GM18498 (cell line): ENCODE measurements around the gene PPP1R9A.
A peak's percentile ranks its signal among the peaks of the same experiment; 100 is the strongest.

ENCODE experiments used
- ATAC-seq: cut with Tn5 transposase; IDR thresholded peaks from one replicate; pipeline ENCODE4 v1.9.1; 2021; ENCODE audit warnings: mild to moderate bottlenecking, moderate library complexity; ENCODE audit not compliant: unreplicated experiment

Gene PPP1R9A

GRCh38 chr7:95026421-95027072, 119.2 kb downstream of the PPP1R9A start:
- no peak for ATAC-seq

- no peak for ATAC-seq
Measured at GRCh38 chr7:95027234-95027872, 120.0 kb downstream of the PPP1R9A start.

DNA sequence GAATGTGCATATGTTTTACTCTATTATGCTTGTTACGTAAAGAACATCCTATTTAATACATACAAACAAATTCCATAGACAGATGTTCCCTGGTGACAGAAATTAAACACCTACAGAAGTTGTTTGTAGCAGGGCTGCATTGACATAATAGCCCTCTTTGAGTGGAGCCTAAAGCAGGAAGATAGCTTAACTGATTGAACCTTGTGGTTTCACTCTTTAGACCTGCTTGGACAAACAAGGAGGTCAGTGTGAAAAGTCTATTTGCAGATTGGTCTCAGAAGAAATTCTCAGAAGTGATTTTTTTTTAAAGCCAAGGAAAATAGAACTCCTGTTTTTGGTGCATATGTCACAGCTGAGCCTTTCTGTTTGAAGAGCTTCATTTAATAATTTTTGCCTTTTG, 121.3 kb downstream of the PPP1R9A start:
- ATAC-seq, result no peak

DNA sequence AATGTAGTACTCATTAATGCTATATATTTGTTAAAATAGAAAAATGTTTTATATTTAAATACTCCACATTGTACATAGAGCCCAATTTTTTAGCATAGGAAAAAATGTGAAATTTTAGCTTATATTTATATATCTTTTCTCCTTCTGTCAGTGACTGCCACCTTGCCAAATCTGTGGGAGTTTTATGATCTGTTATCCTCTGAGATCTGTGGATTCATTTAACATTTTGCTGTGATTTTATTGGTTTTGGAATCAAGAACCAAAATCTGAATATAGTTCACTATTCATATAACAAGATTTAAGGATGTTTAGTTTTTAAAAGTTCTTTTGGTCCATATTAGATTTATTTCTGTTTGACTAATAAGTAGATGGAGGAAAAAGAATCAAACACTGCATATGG, 127.9 kb downstream of the PPP1R9A start:
- no peak for ATAC-seq

DNA sequence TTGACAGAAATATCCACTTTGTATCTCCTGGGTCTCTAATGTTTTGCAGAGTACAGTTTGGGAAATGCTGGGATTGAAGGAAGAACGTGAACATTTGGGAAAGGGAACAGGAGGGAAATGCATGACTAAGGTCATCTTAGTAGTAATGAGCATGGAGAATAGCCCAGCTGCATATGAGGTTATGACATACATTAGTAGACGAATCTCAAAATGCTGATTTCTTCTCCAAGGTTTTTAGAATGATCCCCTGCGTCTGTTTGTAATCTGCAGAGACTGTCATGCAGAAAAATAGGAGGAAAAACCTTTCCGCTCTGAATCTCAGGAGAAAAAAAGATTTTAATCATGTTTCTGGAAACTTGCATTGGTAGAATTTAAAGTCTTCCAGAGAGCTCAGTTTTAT, 133.6 kb downstream of the PPP1R9A start:
- no peak for ATAC-seq

DNA sequence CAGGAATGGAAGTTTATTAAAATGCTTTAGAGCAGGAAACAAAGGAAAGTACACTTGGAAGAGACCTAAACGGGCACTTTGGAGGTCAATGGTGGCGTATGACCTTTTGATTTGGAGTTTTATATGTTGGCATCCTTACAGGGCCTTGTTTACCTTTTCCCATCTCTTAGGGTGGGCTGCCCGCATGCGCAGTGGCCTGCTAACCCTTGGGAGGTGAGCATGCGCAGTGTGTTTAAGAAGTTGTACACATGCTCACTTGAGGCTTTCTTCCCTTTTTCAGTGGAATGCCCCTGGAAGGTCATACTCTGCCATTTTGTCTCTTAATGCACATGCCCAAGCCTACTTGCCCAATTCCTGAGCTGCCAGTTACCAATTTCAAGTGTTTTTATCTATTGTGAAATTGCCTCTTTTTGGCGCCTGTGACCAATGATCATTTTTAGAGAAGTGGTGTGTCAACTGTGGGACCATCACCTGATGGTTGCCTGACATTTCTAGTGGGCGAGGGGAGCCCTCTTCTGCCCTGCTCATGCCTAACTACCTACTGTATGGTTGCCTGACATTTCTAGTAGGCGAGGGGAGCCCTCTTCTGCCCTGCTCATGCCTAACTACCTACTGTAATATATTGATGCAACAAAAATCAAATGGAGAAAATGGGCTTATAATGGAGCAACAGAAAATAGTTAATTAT, 138.0 kb downstream of the PPP1R9A start:
- ATAC-seq, result no peak

GRCh38 chr7:95046494-95047240, 139.3 kb downstream of the PPP1R9A start:
- peak; percentile 63 for ATAC-seq

DNA sequence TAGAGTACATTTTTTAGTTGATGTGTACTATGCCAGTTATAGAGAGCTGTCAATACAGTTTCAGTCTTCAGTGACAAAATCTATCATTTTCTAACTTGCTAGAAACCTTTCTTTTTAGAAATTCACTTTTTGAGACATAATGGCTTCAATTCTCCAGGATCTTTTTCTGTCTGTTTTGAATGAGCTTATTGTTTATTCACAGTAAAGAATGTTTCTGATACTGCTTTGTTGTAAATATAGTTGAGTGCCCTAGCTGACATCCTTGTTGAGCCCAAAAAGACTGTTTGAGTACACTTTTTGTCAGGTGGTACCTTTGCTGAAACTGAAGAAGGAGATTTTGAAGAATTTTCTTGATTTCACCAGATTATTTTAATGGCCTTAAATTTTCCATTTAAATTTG, 139.9 kb downstream of the PPP1R9A start:
- ATAC-seq, result no peak

DNA sequence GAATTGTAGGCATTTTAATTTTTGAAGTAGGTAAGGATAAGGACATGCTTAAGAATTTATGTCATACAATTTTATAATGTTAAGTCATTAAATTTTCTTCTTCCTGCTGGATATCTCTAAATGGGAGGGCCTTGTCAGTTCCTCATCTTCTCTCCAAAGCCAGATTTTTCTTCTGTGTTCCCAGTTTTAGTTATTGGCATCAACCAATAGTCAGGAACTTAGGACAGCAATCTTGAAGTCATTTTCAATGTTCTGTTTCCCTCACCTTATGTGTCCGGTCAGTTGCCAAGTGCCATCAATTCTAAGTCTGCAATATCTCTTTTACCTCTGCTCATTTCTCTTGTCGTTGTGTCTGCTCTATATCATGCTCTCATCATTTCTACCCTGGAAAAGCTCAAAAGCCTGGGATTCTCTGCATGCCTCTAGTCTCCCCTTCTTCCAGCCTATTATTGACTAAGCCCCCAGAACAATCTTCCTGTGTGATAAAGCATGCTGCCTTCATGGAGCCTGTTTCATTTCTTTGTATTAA, 145.2 kb downstream of the PPP1R9A start:
- no peak for ATAC-seq

GRCh38 chr7:95054386-95054785, 147.0 kb downstream of the PPP1R9A start:
- ATAC-seq, result no peak

DNA sequence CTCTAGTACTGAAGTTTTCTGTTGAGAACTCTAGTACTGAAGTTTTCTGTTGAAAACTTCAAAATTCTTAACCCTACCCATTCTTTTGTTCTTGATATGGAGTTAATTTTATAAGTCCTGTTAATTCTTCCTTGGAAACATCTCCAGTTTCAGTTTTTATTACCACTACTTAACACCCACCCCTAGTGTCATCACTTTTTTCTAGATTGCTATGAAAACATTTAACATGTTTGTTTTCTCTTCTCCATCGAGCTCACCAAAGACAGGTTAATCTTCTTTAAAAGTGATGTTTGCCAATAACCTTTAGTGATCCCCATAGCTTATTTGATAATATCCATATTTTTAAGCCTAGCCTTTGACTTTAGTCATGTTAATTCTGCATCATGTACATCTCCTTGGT, 147.9 kb downstream of the PPP1R9A start:
- no peak for ATAC-seq

- no peak for ATAC-seq
Measured at GRCh38 chr7:95056107-95056739, 148.8 kb downstream of the PPP1R9A start.

DNA sequence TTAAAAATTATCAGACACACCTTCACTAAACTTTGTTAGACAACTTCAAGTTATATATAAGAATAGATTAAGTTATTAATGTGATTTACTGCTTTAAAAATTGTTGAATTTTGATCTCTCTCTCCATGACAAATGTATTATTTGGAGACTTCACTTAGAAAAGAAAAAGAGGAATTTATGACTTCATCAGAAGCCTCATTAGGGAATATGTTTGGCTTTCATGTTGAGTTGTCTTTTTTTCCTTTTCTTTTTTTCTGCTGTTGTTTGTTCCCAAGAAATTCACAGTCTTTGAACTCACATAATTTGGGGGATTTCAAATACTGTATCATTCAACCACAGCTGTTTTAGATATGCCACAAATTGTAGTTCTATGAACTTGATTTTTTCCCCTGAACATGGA, 149.5 kb downstream of the PPP1R9A start:
- no peak for ATAC-seq

- no peak for ATAC-seq
Measured at GRCh38 chr7:95059842-95060313, 152.5 kb downstream of the PPP1R9A start.

GRCh38 chr7:95062901-95063300, 155.5 kb downstream of the PPP1R9A start:
- ATAC-seq, result no peak

DNA sequence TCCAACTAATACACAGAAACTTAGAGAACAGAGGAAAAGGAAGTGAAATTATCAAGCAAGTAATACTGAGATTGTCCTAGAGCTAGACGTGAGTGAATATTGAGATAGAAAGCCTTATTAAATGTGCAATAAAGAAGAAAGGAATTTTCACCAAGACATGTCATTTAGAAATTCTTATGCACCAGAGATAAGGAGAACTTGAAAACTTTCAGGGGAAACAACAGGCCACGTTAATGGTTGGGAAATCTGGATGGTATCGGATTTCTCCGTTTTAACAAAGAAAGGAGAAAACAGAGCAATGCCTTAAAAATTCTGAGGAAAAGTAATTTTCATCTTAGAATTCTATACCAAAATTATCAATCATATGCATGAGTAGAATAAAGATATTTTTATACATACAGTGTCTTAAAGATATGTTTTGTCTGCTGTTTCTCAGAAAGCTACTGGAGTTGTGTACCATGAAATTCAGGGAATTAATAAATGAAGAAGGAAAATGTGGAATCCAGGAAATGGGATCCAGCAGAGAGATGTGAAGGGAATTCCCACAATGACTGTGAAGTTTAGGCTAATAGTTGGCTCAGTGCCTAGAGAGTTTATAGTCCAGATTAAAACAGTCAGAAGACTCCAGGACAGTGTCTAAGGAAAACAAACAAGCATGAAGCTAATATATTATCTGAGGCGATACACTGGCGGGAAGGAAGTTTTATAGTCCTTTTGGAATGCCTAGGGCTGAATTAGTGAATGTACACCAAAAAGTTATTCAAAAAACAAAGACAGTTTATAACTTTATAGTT, 159.5 kb downstream of the PPP1R9A start:
- ATAC-seq, result no peak

- ATAC-seq, result no peak
Measured at GRCh38 chr7:95088536-95089215, 181.3 kb downstream of the PPP1R9A start.

DNA sequence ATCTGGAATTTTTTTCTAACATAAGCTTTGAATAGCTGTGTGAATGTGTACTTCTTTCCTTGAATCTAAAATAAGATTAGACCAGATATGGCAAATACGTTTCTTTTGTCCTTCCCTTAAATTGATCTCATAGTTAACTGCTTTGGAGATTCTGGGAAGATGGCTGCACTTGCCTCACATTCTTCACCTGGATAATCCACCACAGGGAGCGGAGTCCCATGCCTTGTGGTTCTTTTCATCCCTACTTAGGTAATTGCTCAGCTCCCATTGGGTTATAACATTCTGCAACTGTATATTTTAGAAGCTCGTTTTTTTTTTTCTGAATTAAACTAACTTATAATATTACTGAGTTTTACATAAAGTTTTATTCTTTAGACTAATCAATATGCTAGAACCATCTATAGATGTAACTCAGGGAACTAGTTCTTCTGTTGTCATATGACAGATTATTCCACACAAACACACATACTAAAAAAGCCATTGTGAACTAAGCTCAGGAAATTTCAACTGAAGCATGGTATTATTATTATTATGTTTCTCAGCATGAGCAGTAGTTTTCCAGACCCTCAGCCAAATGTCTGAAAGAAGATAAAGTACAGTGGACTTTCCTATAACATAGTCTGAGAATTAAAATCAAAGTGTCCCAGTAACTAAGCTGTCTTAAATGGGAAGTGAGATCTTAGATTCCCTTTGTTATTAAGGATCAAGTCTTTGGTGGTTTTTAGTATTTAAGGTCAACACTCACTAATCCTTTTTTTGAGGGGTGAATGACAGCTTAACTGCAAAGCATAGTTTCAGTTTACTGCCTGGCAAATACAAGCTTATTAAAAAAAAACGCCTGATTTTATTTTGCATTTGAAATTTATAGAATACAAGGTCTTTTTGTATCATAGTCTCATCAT, 182.3 kb downstream of the PPP1R9A start:
- no peak for ATAC-seq
